H1 (cell line): ENCODE data around the gene OSGEP. TPM values are rescaled to one million over a fixed set of nuclear protein-coding genes. Genes with fewer than 3 reads are reported as not detected.

Experiments
- CTCF ChIA-PET: fragments of 300-600 bp; sonication (Branson Sonifier 250); formaldehyde crosslinking; loops from one replicate; lab custom pipeline; 2021; ENCODE audit not compliant: partially characterized antibody; lab: Charles Lee
- POLR2A ChIA-PET: fragments of 300-600 bp; sonication (Branson Sonifier 250); formaldehyde crosslinking; loops from one replicate; lab custom pipeline; 2021; ENCODE audit warnings: inconsistent platforms; ENCODE audit not compliant: partially characterized antibody; lab: Charles Lee
- DNase-seq, 2 experiments: peaks; one replicate each; pipeline versions ENCODE4 v3.0.0 to v3.0.0-alpha.2; 2010 to 2022; ENCODE audit warnings: low spot score in 2 of 2, low read depth in 1 of 2, mixed read lengths in 1 of 2
- FAIRE-seq: peaks from 2 replicates; lab custom pipeline; 2011; peaks lifted over from hg19 to GRCh38; lab: Jason Lieb, UNC
- H2AFZ ChIP-seq: 2 replicates; pipeline ENCODE4 v1.8.1; 2012; ENCODE audit warnings: low read length, inconsistent platforms
- H2AK5ac ChIP-seq: 2 replicates; pipeline ENCODE4 v1.6.1; 2013; ENCODE audit warnings: low read depth, low read length
- H2BK120ac ChIP-seq: replicated peaks from 2 replicates; pipeline ENCODE3; 2013; ENCODE audit warnings: low read depth, low read length, inconsistent platforms
- H2BK12ac ChIP-seq: 2 replicates; pipeline ENCODE4 v1.6.1; 2013; ENCODE audit warnings: low read depth, low read length
- H2BK15ac ChIP-seq: 2 replicates; pipeline ENCODE4 v1.6.1; 2013; ENCODE audit warnings: low read length
- H2BK20ac ChIP-seq: 2 replicates; pipeline ENCODE4 v1.6.1; 2013; ENCODE audit warnings: low read length
- H2BK5ac ChIP-seq: 2 replicates; pipeline ENCODE4 v1.6.1; 2013; ENCODE audit warnings: low read depth, low read length
- H3K14ac ChIP-seq: 2 replicates; pipeline ENCODE4 v1.6.1; 2013; ENCODE audit warnings: inconsistent platforms; ENCODE audit not compliant: insufficient read length
- H3K18ac ChIP-seq: 2 replicates; pipeline ENCODE4 v1.6.1; 2013; ENCODE audit warnings: low read length; ENCODE audit errors: extremely low read depth
- H3K23ac ChIP-seq: 2 replicates; pipeline ENCODE4 v1.6.1; 2013; ENCODE audit warnings: inconsistent platforms; ENCODE audit not compliant: insufficient read length
- H3K23me2 ChIP-seq: 2 replicates; pipeline ENCODE4 v1.6.1; 2013; ENCODE audit warnings: low read depth, low read length
- H3K27ac ChIP-seq: 2 replicates; pipeline ENCODE4 v1.6.1; 2011; ENCODE audit warnings: low read depth, low read length, inconsistent platforms
- H3K27me3 ChIP-seq, 4 experiments: replicated peaks in 1 of 4; 1 replicate in 1 of 4; 2 replicates in 3 of 4; pipeline versions ENCODE4 v1.6.1 to v1.8.1; 2011 to 2013; ENCODE audit warnings: low read length in 3 of 4, mild to moderate bottlenecking in 3 of 4, inconsistent platforms in 2 of 4, mixed read lengths in 2 of 4, moderate library complexity in 1 of 4; ENCODE audit not compliant: control insufficient read depth in 3 of 4, insufficient read depth in 3 of 4; ENCODE audit errors: extremely low read depth in 1 of 4
- H3K36me3 ChIP-seq, 4 experiments: 2 replicates each; pipeline versions ENCODE4 v1.6.1 to v1.8.1; 2011 to 2013; ENCODE audit warnings: mild to moderate bottlenecking in 4 of 4, low read length in 3 of 4, moderate library complexity in 2 of 4, control low read depth in 1 of 4, inconsistent platforms in 1 of 4; ENCODE audit not compliant: insufficient read depth in 4 of 4, control insufficient read depth in 2 of 4
- H3K4ac ChIP-seq: replicated peaks from 2 replicates; pipeline ENCODE3; 2013; ENCODE audit warnings: low read length, low read depth, mixed read lengths, inconsistent platforms; ENCODE audit not compliant: insufficient read length
- H3K4me1 ChIP-seq, 4 experiments: replicated peaks in 1 of 4; 1 replicate in 1 of 4; 2 replicates in 3 of 4; pipeline versions ENCODE4 v1.6.1 to v1.8.1; 2011 to 2013; ENCODE audit warnings: low read length in 3 of 4, inconsistent platforms in 2 of 4, mixed read lengths in 1 of 4; ENCODE audit not compliant: insufficient read depth in 4 of 4, control insufficient read depth in 3 of 4
- H3K4me2 ChIP-seq, 2 experiments: 2 replicates each; pipeline versions ENCODE4 v1.6.1 to v1.8.1; 2011 to 2013; ENCODE audit warnings: low read depth in 2 of 2, low read length in 2 of 2, control low read depth in 1 of 2, inconsistent platforms in 1 of 2, mild to moderate bottlenecking in 1 of 2; ENCODE audit not compliant: insufficient read depth in 1 of 2
- H3K4me3 ChIP-seq, 4 experiments: fragments of 200-600, 300-600 bp in 1 of 4; sonication (generic), shearing (Covaris generic), sonication (Bioruptor Twin) in 1 of 4; 2 replicates each; pipeline versions ENCODE4 v1.5.1 to v1.8.1; 2011 to 2016; ENCODE audit warnings: low read length in 4 of 4, low read depth in 3 of 4, control low read depth in 2 of 4, inconsistent platforms in 2 of 4, mild to moderate bottlenecking in 2 of 4, mixed read lengths in 1 of 4, moderate library complexity in 1 of 4; ENCODE audit not compliant: insufficient read depth in 2 of 4; ENCODE audit errors: extremely low read depth in 1 of 4
- H3K56ac ChIP-seq: replicated peaks from 2 replicates; pipeline ENCODE3; 2013; ENCODE audit warnings: low read depth, mild to moderate bottlenecking, mixed read lengths, low read length, inconsistent platforms; ENCODE audit not compliant: insufficient read length
- H3K79me1 ChIP-seq: 2 replicates; pipeline ENCODE4 v1.6.1; 2013; ENCODE audit warnings: low read depth, low read length, control low read depth
- H3K79me2 ChIP-seq, 2 experiments: 2 replicates each; pipeline versions ENCODE4 v1.6.1 to v1.8.1; 2012 to 2013; ENCODE audit warnings: low read length in 2 of 2, mild to moderate bottlenecking in 2 of 2, inconsistent platforms in 1 of 2; ENCODE audit not compliant: insufficient read depth in 2 of 2, control insufficient read depth in 1 of 2
- H3K9ac ChIP-seq, 4 experiments: replicated peaks in 1 of 4; 1 replicate in 1 of 4; 2 replicates in 3 of 4; pipeline versions ENCODE4 v1.6.1 to v1.8.1; 2011 to 2013; ENCODE audit warnings: low read depth in 3 of 4, low read length in 3 of 4, control low read depth in 2 of 4, mild to moderate bottlenecking in 2 of 4, moderate library complexity in 2 of 4, inconsistent platforms in 1 of 4; ENCODE audit errors: extremely low read depth in 1 of 4
- H3K9me3 ChIP-seq, 2 experiments: 2 replicates each; pipeline versions ENCODE4 v1.6.1 to v1.8.1; 2012 to 2013; ENCODE audit warnings: mild to moderate bottlenecking in 2 of 2, moderate library complexity in 2 of 2, control low read depth in 1 of 2, inconsistent platforms in 1 of 2, low read depth in 1 of 2, low read length in 1 of 2, mixed read lengths in 1 of 2; ENCODE audit not compliant: insufficient read depth in 2 of 2
- H4K20me1 ChIP-seq, 2 experiments: replicated peaks in 1 of 2; 2 replicates each; pipeline versions ENCODE3 to v1.8.1; 2011 to 2013; ENCODE audit warnings: inconsistent platforms in 2 of 2, low read length in 2 of 2, mild to moderate bottlenecking in 1 of 2; ENCODE audit not compliant: insufficient read depth in 2 of 2, control insufficient read depth in 1 of 2
- H4K5ac ChIP-seq: 2 replicates; pipeline ENCODE4 v1.6.1; 2013; ENCODE audit warnings: low read length, low read depth, mixed read lengths, inconsistent platforms; ENCODE audit not compliant: insufficient read length
- H4K8ac ChIP-seq: 2 replicates; pipeline ENCODE4 v1.8.0; 2013; ENCODE audit warnings: mild to moderate bottlenecking, moderate library complexity, low read length, inconsistent platforms; ENCODE audit not compliant: insufficient read depth; ENCODE audit errors: extremely low read depth
- H4K91ac ChIP-seq: replicated peaks from 2 replicates; pipeline ENCODE3; 2013; ENCODE audit warnings: low read length, mixed read lengths, inconsistent platforms; ENCODE audit not compliant: insufficient read length
- EP300 ChIP-seq, 2 experiments: IDR thresholded peaks; 1 replicate in 1 of 2; 2 replicates in 1 of 2; pipeline ENCODE4 v1.6.1; 2011 to 2012; ENCODE audit warnings: low read depth in 2 of 2, low read length in 2 of 2, mild to moderate bottlenecking in 2 of 2, borderline replicate concordance in 1 of 2, inconsistent platforms in 1 of 2, moderate library complexity in 1 of 2
- POLR2A ChIP-seq, 2 experiments: IDR thresholded peaks; 1 replicate in 1 of 2; 2 replicates in 1 of 2; pipeline ENCODE4 v1.6.1; 2011; ENCODE audit warnings: low read depth in 2 of 2, low read length in 2 of 2, mild to moderate bottlenecking in 2 of 2; ENCODE audit errors: control extremely low read depth in 1 of 2
- WGBS, 2 experiments: shearing (Covaris generic) in 1 of 2; methylation state at CpG; one replicate each; pipeline versions ENCODE4 v1.1.6 to v1.1.7; 2013 to 2015; ENCODE audit warnings: low lambda C conversion rate in 2 of 2, mixed read lengths in 2 of 2, inconsistent platforms in 1 of 2, low coverage in 1 of 2, missing lambda C conversion rate in 1 of 2; ENCODE audit not compliant: insufficient replicate concordance in 2 of 2, insufficient coverage in 1 of 2, insufficient read length in 1 of 2; ENCODE audit errors: extremely low coverage in 1 of 2, missing lambda C conversion rate in 1 of 2; 5-methylcytosine and 5-hydroxymethylcytosine counted together
- polyA plus RNA-seq, 7 experiments: library from polyadenylated mRNA; depleted of rRNA in 3 of 7; stranded (reverse) in 5 of 7; unstranded in 2 of 7; fragments of >200 nt in 5 of 7; fragments of 200-250 nt in 2 of 7; gene quantifications; 1 replicate in 5 of 7; 2 replicates in 1 of 7; 4 replicates in 1 of 7; pipeline versions ENCODE4 v1.2.1 to v1.2.3, GENCODE V29; 2011 to 2013; ENCODE audit warnings: missing spikeins in 2 of 7, mixed read lengths in 2 of 7
- total RNA-seq: library from RNA; stranded (reverse); fragmentation: NEBNext Ultra II Directional; extraction: Animal tissue kit (Norgen Biotek cat#: 25700); gene quantifications from 2 replicates; pipeline ENCODE4 v1.2.1, GENCODE V29; 2021

Gene OSGEP
- total and polyA plus RNA-seq, 2 of the 8 experiments (the other 6 are each of a cell fraction or from before 2014, with no cell fraction given), result 34.4 to 78.6 TPM

GRCh38 chr14:20477211-20477876 is 22.7 kb upstream of the OSGEP start:
- H4K91ac ChIP-seq, result no peak overlapping the region
- H3K4ac ChIP-seq, result no peak overlapping the region
- 95% methylated on average over 1 of the region's 1 CpG; no CpG with 5 or more reads in 1 of the 2 experiments for WGBS, 2 experiments
- 0 out of 3 replicates have a peak, but pooled peaks of 1 of the 2 experiments have one; percentile 42 for TF ChIP-seq POLR2A (IDR thresholded peaks at IDR 0.05; ENCODE audit: control extremely low read depth in 1 of 2, low read depth in 2 of 2, low read length in 2 of 2)
- no peak for TF ChIP-seq EP300 (IDR thresholded peaks at IDR 0.05; ENCODE audit: borderline replicate concordance in 1 of 2, low read depth in 2 of 2, low read length in 2 of 2)
- H4K5ac ChIP-seq, result no peak overlapping the region
- no peak overlapping the region for H3K9ac ChIP-seq
- no peaks in the 10 kb centered on the region for H3K27me3 ChIP-seq
- H4K20me1 ChIP-seq, result peaks cover under 1 to 4% of the 10 kb centered on the region in 2 experiments
- no peak overlapping the region for H4K8ac ChIP-seq
- no peak overlapping the region for H2BK20ac ChIP-seq
- peaks cover 0 to 8% of the 10 kb centered on the region in 2 experiments; a peak in 2 of 4 replicates for H3K79me2 ChIP-seq
- H3K23me2 ChIP-seq, result no peaks in the 10 kb centered on the region; the same call in 1 of the 2 replicates
- no peak overlapping the region for H2BK120ac ChIP-seq
- H3K56ac ChIP-seq, result no peak overlapping the region
- H3K36me3 ChIP-seq, result peaks cover 27 to 59% (median 48%) of the 10 kb centered on the region in 4 experiments
- no peak for DNase-seq
- no peak overlapping the region for H3K23ac ChIP-seq
- no peak overlapping the region for H3K4me3 ChIP-seq
- H3K79me1 ChIP-seq, result no peaks in the 10 kb centered on the region; the same call in 1 of the 2 replicates
- H3K4me1 ChIP-seq, result no peaks in the 10 kb centered on the region
- no peak overlapping the region for H2BK12ac ChIP-seq
- H3K27ac ChIP-seq, result no peak overlapping the region
- no peaks in the 10 kb centered on the region for H3K9me3 ChIP-seq
- no peak overlapping the region for H3K4me2 ChIP-seq
- no peak overlapping the region for H2AK5ac ChIP-seq
- H2BK5ac ChIP-seq, result no peak overlapping the region; the same call in 1 of the 2 replicates
- H3K14ac ChIP-seq, result no peak overlapping the region
- H2BK15ac ChIP-seq, result no peak overlapping the region
- ChIA-PET CTCF (interaction anchor here (3.1 kb wide), 1 partner anchor 129 kb away, joined by 19 read pairs; no protein-coding TSS in a partner anchor), POLR2A (interaction anchor here (0.8 to 5.2 kb wide), 4 partner anchors 6 to 22 kb away, joined by 3 to 59 read pairs (median 3); partner anchors contain the start of genes APEX1, OSGEP and PNP)
- H3K18ac ChIP-seq, result no peak overlapping the region
- FAIRE-seq, result no peak
- no peak overlapping the region for H2AFZ ChIP-seq
